IPS-NIHi7 (cell line): ENCODE data around the gene PTCHD1.

Experiments
- DNase-seq: peaks from one replicate; pipeline ENCODE4 v3.0.0; 2012; ENCODE audit warnings: mixed read lengths; ENCODE audit errors: extremely low spot score

The PTCHD1 gene

DNA sequence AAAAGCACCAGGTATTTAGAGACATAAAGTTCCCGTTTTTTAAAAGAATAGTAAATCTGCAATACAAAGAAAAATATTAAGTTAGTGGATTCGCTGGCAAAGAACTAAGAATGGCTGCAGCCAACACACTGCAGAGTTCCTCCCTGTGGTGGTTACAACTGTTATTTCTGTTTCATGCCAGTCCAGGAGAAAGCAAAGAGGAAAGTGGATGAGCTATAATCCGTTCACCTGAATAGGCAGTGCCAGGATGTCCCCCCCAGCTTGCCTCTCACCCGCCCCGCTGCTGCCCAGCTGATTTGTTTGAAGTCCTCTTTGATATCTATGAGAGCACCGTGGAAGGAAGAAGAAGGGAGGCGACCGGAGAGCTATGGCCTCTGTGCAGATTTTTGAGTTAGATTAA is 63.9 kb downstream of the PTCHD1 start:
- DNase-seq, result no peak

DNA sequence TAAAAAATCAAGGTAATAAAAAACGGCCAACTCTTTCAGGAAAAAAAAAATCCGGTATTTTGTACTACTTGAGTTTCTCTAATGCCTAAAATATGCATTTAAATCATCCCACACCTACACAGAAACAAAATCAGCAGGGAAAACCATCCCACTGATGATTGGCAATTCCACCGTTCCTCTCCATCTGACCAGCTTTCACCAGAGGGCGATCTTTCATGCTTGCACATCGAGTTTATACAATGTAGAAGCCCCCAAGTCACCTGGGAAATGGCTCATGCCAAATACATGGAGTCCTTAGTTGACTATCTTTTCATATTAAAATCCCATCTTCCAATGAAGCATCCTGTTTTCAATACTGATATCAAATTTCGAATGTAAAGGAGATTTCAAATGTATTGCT is 69.2 kb downstream of the PTCHD1 start:
- peak; percentile 61 for DNase-seq

DNA sequence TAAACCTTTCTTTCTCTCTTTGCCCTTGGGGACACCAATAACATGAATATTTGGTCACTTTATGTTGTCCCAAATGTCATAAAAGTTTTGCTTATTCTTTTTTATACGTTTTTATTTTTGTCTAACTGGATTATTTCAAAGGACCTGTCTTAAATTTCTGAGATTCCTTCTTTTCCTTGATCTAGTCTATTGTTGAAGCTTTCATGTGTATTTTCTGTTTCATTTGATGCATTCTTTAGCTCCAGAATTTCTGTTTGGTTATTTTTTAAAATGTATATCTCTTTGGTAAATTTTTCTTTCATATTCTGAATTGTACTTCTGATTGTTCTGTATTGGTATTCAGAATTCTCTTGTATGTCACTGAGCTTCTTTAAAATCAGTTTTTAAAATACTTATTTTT is 88.3 kb downstream of the PTCHD1 start:
- DNase-seq, result no peak

DNA sequence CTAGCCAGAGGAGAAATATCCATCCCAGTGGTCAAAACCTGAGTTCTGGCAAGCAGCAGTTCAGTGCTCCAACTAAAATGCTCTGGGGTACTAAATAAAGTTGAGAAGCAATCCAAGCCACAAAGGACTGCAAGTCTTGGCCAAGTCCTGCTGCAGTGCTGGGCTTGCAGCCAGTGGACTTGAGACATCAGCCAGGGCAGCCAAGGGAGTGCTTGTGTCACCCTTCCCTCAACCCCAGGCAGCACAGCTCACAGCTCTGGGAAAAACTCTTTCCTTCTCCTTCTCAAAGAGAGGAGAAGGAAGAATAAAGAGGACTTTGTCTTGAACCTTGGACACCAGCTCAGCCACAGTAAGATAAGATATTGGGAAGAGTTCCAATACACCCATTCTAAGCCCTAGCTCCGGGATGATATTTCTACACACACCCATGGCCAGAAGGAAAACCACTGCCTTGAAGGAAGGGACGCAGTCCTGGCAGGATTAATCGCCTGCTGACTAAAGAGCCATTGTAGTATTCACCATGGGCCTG is 99.8 kb downstream of the PTCHD1 start:
- DNase-seq, result no peak

DNA sequence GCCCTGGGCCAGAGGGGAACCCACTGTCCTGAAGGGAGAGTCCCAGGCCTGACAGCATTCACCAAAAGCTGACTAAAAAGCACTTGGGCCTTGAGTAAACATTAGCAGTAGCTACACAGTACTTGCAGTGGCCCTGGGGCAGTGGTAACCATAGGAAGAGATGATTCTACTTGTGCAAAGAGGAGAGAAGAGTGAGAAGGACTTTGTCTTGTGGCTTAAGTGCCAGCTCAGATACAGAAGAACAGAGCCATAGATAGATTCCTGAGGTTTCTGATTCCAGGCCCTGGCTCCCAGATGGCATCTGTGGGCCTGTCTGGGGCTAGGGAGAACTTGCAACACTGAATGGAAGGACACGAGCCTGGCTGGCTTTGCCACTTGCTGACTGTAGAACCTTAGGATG is 100.5 kb downstream of the PTCHD1 start:
- DNase-seq, result no peak

DNA sequence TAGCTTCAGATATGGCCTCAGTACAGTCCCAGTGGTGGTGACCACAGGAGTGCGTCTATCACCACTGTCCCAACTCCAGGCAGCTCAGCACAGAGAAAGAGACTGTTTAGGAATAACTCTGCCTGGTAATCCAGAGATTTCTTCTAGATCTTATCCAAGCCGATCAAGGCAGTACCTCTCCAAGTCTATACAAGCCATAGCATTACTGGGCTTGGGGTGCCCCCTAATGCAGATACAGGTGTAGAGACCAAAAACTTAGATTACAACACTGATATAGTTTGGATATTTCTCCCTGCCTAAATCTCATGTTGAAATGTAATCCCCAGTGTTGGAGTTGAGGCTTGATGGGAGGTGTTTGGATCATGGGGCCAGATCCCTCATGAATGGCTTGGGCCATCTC is 100.9 kb downstream of the PTCHD1 start:
- no peak for DNase-seq

DNA sequence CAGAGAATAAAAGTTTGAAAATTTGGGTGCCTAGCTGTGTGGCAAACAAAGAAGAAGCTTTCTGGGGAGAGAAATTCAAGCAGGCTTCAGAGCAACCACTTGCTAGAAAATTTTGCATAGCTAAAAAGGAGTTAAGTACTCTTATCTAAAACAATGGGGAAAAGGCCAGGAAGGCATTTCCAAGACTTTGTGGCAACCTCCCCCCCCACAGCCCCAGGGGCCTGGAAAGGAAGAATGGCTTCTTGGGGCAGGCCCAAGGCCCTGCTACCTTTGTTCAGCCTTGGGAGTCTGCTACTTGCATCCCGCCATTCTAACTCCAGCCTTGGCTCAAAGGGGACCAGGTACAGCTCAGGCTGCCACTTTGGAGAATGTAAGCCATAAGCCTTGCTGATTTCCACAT is 102.2 kb downstream of the PTCHD1 start:
- DNase-seq, result peak; percentile 71

DNA sequence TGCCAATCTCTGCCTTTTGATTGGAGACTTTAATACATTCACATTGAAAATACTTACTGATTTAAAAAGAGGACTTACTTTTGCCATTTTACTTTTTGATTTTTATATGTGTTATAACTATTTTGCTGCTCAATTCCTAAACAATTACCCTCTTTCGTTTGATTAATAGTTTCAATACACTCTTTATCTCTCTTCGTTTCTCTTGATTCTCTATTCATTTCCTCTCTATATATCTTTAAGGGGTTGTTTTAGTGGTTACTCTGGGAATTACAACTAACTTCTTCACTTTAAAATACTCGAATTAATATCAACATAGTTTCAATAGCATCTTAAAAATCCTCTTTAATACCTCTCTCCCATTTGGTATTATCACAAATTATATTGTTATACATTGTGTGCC is 116.6 kb downstream of the PTCHD1 start:
- no peak for DNase-seq
